GM19328 (cell line): ENCODE results near the gene ZNF283.
"Not testable (repeated sequence)": the region's sequence is repeated elsewhere in the genome, so short reads cannot be mapped to it uniquely, and the experiment has no call there.

ENCODE experiments used
- ATAC-seq: cut with Tn5 transposase; IDR thresholded peaks from one replicate; pipeline ENCODE4 v1.9.1; 2021; ENCODE audit warnings: mild to moderate bottlenecking, moderate library complexity; ENCODE audit not compliant: unreplicated experiment

Gene ZNF283

DNA sequence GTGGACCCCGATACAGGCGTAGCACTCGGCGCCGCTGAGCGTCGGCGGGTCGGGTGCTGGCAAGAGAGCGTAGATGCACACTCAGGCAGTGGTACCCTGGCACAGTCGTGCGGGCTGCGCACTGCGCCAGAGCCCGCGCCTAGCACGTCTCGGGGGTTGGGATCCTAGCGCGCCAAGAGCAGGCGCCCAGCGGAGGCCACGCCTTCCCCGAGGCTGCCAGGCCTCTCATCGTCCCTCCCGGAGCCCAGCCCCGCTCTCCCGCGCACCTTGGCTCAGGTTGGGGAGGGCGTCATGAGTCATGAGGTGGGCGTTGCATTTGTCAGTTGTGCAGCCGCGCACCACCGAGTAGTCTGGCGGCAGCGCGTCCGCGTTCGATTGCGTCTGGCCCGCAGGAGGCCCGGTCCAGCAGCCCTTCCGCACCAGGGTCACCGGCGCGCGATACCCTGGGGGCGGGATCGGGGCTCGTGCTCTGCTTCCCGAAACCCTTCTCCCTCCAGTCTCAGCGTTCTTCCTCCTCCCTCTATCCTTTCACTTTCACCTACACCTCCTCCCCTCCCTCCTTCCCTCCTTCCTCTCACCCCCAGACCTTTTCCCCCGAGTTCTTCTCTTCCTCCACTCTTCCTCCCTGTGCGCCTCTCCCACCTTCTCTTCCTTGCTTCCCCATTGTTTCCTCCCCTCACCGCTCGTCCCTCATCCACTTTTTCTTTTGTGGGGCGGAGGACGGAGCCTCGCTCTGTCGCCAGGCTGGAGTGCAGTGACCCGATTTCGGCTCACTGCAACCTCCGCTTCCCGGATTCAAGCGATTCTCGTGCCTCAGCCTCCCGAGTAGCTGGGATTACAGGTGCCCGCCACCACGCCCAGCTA is 28.3 kb upstream of the ZNF283 start:
- ATAC-seq, result no peak

DNA sequence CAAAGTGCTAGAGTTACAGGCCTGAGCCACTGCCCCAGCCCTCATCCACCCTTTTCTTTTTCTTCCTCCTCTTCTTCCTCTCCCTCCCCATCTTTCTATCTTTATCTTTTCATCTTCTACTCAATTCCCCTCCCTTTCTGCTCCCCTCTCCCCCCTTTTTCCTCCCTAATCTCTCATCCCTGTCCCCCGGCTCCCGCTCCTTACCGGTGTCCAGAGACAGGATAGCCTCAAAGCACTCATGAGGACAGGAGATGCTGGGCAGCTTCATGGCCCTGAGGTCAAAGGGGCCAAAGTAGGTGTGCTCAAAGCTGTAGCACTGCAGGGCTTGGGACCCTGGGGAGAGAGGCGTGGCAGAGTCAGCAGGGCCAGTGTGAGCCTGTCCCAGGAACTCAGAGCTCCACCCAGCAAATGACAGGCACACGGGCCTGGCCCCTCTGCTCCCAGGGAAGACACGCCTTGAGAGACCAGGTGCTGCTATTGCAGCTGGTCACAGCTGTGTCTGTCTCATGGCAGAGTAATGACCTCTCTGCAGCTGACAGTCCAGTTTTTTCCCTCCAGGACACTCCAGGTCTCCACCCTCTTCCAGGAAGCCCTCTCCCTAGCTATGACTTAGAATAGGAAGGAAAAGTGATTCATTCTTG is 27.5 kb upstream of the ZNF283 start:
- no peak for ATAC-seq

DNA sequence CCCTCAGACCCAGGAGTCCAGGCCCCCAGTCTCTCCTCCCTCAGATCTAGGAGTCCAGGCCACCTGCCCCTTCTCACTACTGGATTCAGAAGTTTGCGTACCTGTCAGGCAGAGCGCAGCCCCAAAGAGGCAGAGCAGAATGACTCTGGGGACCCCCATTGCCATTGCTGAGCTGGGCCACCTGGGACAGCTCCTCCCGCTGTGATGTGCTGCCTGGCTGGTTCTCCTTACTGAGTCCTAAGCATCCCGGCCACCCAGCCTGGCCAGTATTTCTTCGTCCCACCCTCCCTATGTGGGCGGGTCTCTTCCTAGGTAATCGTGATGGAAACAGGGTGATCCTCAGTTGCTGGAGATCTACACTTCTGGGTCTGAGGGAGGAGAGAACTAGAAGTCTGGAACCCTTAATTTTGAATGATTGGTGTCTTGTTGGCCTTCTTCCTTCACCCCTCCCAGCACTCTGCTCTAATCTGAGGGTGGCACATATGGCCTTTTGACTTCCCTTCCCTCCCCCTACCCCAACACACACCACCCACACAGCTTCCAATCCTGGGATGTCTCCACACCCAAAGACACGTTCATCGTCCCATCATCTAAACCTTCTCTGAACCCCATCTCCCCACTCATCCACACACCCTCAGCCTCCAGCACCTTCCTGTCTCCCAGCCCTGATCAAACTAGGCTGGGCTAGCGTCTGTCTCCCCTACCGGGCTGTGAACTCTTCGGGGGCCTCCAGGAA is 24.7 kb upstream of the ZNF283 start, which contains the start of gene LYPD5:
Gene LYPD5, minus strand, starts transcription at position 232 of the 736 bp plus-strand sequence. Its CDS starts 67 bp downstream, at position 165.
- no peak for ATAC-seq

DNA sequence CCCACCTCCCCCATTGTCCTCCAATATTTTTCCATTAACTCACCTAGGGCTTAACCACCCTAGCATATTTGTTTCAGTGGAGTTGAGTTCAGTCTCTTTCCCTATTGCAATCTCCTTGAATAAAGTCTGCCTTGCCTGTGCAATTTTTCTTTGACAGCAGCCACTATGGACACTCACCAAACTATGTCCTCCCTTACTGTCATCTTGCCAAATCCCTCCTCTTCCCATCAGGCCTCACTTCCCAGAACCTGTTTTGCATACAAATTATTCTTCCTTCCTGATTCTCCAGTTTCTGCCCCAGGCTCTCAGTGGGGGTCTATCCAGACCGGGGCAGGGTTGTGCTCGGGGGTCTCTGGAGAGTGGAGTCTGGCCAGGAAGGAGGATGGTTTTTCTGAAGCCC is 22.7 kb upstream of the ZNF283 start:
- ATAC-seq, result no peak

DNA sequence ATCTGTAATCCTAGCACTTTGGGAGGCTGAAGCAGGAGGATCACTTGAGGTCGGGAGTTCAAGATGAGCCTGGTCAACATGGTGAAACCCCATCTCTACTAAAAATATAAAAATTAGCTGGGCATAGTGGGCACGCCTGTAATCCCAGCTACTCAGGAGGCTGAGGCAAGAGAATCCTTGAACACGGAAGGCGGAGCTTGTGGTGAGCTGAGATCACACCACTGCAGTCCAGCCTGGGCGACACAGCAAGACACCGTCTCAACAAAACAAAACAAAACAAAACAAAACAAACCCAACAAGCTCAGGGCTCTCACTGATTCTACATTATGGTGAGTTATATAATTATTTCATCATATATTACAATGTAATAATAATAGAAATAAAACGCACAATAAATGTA is 20.7 kb upstream of the ZNF283 start:
- not testable (repeated sequence) for ATAC-seq

DNA sequence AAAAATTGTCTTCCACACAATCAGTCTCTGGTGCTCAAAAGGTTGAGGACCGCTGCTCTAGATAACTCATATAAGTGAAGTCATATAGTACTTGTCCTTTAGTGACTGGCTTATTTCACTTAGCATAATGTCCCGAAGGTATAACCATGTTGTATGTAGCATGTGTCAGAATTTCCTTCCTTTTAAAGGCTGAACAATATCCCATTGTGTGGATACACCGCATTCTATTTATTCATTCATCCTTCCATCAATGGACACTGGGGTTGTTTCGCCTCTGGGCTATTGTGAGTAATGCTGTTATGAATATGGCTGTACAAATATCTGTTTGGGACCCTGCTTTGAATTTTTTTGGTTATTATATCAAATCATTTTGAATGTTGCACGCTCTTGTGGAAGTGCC is 20.3 kb upstream of the ZNF283 start:
- no peak for ATAC-seq

DNA sequence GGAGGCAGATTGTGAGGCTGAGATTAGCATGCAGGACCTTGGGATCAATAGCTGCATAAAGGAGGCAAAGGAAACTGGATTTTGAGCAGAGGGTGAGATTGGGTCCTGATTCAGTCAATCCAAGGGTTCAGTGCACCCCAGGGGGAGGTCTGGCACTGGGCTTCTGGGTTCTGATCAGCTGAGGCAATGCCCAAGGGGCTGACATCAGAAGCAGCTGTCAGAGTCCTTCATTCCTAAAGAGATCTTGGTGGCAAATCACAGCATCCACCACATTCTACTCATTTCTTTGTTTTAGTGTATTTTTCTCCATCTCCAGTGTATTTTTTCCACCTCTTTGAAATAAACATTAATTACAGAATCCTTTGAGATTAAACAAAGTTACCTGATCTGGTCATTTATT is 19.5 kb upstream of the ZNF283 start:
- no peak for ATAC-seq

DNA sequence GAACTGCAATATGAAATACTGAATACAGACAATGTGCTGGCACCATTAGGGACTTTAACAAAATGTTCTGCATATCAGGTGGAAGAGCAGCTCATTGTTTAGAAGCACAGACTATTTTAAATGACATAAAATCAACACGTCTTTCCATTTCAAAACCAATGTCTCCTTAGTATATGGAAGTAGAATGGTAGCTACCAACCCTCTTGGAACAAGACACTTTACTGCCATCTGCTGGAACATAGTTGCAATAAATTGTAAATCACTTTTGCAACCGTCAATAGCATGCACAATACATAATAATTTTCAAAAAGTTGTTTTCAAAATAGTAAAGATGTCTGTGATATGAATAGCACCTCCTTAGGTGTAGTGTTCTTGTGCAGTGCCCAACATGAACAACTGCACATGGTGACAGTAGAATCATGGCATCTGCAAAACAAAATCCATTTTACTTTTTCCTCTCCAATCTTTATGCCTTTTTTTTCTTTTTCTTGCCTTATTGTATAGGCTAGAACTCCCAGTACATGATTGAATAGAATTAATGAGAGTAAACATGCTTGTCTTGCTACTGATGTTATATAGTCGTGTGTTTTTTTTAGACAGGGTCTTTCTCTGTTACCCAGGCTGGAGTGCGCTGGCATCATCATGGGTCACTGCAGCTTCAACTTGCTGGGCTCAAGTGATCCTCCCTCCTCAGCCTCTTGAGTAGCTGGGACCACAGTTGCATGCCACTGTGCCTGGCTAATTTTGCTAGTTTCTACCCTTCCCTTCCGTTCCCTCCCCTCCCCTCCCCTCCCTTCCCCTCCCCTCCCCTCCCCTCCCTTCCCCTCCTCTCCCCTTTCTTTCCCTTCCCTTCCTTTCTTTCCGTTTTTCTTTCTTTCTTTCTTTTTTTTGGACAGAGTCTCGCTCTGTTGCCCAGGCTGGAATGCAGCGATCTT is 17.1 kb upstream of the ZNF283 start:
- no peak for ATAC-seq

DNA sequence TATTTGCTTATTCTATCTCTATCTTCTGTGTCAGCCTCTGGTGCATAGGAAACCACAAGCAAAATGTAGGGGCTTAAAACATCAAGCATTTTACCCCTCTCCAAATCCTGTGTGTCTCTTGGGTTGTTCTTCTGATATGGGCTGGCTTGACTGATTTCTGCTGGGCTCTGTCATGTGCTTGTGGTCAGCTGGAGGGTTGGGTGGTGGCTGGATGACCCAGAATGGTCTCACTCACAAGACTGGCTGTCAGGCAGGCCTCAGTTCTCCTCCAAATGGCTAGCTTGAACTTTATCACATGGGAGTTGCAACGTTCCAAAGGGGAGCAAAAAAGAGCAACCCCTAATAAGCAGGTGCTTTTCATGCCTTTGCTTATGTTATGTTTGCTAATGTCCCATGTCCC is 15.3 kb upstream of the ZNF283 start:
- no peak for ATAC-seq

DNA sequence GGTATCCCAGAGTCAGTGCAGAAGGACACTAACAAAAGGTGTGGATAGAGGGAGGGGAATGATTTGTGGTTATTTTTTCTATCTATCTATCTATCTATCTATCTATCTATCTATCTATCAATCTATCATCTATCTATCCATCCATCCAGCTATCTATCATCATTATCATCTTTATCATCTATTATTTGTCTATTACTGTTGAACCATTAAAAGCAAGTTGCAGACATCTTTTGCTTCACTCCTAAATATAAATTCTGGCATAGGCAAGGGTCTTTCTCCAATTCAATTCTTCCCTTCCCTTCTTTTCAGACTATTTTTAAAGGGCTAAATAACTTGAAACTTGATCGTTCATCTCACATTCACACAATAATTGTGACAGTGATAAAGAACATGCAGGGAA is 14.9 kb upstream of the ZNF283 start:
- ATAC-seq, result no peak

DNA sequence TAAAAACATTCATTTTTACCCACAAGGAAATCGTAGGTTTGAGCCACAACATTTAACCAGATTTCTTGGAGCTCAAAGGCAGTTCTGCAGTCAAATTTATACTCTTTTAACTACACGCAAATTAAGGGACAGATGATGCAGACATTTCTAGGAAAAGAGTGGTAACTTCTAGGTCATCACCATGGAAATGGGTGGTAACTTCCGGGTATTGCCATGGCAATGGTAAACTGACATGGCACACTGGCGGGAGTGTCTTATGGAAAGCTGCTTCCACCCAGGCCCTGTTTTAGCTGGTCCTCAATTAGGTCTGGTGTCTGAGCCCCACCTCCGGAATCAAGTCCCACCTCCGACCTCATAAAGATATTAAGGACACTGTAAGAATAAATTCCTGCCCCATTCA is 14.4 kb upstream of the ZNF283 start:
- ATAC-seq, result no peak

DNA sequence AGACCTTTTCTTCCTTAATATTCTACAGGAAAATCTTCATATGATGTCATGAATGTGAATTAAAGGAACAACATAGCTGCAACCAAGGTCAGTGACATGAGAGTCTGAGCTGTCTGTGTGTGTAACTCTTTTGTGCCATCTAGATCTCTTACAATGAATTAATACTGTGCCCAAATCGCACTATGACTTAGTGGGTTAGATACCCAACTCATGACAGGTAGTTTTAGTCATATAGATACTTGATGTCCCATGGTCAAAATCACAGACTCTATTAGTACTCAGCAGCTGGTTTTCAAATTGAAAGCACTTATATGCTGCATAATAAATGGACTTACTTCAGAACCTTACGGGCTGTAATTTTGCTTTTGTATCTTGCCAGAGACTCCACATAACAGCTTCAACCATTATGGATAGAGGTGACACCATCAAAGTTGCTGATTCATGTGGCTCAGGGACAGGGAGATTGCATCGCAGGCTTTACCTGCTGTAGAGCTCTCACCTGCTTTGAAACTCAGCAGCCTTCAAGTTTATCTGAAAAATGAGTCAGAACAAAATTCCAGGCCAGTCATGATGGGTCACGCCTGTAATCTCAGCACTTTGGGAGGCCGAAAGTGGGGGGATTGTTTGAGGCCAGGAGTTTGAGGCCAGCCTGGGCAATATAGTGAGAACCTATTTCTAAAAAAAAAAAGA is 12.3 kb upstream of the ZNF283 start:
- no peak for ATAC-seq

DNA sequence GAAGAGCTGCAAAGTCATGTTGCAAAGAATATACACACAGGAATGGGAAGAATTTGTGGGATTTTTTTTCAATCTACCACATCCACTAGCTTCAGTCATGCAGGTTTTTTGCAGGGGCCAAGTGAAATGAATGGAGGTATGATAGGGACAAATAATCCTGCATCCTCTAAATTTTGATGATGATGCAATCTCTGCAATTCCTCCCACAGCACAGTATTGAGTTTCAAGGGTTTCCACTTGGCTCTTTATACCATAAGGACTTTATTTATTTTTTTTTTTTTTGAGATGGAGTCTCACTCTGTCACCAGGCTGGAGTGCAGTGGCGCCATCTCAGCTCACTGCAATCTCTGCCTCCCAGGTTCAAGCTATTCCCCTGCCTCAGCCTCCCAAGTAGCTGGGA is 9.7 kb upstream of the ZNF283 start:
- not testable (repeated sequence) for ATAC-seq

DNA sequence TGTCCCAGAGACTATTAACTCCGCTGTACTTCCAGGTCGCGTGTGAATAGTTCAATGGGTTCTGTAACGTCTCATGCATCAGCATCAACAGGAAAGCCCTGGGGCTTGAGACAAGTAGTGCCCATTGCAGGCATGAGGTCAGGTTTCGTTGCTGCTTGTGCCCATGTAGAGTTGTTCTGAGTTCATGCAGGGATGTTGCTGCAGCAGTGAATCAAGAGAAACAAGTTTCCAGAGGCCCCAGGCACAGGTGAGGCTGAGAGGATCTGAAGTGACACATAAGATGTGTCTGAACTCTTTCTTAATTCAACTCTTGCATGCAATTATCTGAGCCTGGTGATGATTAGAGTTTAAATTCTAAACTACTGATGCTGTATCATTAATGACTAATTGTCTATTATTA is 8.6 kb upstream of the ZNF283 start:
- no peak for ATAC-seq

DNA sequence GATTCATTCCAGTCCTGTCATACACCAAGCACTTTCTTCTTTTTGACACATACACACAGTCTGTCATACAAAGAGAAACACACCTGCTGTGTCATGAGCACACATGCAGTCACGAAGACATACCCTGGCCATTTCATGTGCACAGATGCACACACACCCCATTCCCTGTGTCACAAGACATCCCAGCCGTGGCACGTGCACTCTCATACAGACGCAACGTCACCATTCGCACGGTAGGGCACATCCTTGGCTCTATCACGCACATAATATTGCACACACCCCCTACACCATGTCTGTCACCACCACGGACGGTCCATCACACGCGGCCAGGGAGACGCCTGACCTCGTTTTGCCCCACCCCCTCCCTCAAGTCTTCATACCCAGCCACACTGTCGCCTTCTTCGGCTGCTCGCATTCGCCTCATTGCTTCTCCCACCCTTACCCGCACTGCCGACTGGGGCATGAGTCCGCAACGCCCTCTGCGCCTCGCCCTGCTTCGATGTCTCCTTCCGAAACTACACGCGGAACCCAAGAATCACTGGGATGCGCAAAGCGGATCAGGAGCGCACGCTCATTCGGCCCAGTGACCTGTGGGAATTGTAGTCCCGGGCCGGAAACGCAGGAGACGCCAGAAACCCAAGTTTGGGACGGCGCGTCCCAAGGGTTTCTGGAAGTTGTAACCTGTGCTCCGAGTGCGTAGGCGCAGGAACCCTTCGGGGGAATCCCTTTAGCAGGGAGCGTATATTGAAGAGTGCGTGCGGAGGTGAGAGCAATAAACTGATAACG is 6.8 kb upstream of the ZNF283 start:
- ATAC-seq, result no peak

DNA sequence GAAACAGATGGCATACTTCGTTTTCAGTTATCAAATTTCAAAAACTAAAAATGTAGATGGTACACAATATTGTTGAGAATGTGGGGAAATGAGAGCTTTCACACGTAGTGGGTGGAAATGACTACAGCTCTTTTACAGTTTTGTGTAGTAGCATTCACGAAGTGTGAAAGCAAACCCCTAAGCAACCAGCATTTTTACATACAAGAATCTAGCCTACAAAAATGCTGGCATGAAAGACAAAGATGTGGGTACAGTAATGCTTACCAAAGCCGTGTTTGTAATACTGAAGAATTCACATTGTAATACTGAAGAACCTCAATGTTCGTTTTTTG is 6.3 kb upstream of the ZNF283 start:
- no peak for ATAC-seq

DNA sequence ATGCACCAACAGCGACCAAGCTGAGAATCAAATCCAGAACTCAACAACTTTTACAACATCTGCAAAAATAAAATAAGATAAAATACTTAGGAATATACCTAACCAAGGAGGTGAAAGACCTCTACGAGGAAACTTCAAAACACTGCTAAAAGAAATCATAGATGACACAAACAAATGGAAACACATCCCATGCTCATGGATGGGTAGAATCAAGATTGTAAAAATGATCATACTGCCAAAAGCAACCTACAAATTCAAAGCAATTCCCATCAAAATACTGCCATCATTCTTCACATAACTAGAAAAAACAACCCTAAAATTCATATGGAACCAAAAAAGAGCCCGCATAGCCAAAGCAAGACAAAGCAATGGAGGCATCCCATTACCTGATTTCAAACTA is 3.3 kb upstream of the ZNF283 start:
- not testable (repeated sequence) for ATAC-seq

DNA sequence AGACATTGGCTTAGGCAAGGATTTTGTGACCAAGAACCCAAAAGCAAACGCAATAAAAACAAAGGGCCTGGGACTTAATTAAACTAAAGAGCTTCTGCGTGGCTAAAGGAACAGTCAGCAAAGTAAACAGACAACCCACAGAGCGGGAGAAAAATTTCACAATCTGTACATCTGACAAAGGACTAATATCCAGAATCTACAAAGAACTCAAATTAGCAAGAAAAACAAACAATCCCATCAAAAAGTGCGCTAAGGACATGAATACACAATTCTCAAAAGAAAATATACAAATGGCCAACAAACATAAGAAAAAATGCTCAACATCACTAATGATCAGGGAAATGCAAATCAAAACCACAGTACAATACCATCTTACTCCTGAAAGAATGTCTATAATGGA is 2.5 kb upstream of the ZNF283 start:
- not testable (repeated sequence) for ATAC-seq

DNA sequence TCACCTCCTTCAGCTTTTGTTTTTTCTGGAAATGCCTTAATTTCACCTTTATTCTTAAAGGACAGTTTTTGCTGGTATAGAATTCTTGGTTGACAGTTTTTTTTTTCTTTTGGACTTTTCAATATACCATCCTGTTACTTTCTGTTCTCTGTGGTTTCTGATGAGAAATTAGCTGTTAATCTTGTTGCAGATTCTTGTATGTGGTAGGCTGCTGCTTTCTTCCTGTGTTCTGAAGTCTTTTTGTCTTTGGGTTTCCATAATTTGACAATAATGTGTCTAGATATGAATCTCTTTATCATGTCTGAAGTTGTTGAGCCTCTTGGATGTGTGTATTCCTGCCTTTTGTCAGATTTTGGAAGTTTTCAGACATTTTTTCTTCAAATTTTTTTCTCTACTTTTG is 12.0 kb downstream of the ZNF283 start:
- no peak for ATAC-seq
